GF-D8 (cell line): ENCODE results near the gene C19orf67.
"Not testable (repeated sequence)": the region's sequence is repeated elsewhere in the genome, so short reads cannot be mapped to it uniquely, and the experiment has no call there.

Source experiments
- DNase-seq: peaks from one replicate; lab custom pipeline; 2025; lab: John Stamatoyannopoulos, UW

Gene C19orf67

DNA sequence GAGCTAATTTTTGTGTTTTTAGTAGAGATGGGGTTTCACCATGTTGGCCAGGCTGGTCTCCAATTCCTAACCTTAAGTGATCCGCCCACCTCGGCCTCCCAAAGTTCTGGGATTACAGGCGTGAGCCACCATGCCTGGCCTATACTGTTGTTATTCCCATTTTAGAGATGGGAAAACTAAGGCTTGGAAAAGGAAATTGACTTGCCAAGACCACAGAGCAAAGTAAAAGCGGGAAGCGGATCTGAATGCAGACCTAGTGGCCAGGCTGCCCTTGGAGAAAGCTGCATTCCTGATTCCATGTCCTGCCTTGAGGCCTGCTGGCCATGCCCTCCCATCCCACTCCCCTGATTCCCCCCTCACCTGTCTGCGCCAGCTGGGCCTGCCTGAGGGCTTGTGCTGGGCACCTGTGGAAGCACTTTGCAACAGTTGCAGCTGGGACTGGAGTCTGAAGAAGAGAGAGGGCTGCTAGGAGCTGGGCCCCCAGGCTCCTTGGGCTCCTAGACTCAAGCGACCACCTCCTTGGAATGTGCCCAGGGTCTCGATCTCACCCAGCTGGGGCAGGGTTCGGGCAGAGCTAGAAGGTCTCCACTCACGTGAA lies 29.4 kb downstream of the C19orf67 start:
- DNase-seq: no peak

DNA sequence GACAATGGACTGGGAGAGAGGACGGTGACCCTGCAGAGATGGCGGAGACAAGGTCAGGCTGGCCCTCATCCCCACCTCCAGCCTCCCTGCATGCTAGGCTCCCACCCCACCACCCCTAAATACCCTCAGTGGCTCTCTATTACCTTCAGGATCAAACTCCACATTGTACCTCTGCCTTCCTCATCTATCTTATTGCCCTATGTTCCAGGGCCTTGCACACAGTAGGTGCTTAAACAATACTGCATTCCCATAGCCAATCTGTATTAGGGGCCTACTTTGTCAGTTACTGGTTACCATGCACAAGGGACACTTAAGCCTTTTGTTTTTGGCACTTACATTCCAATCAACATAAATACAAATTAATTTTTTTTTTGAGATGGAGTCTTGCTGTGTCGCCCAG lies 30.2 kb downstream of the C19orf67 start:
- no peak for DNase-seq

DNA sequence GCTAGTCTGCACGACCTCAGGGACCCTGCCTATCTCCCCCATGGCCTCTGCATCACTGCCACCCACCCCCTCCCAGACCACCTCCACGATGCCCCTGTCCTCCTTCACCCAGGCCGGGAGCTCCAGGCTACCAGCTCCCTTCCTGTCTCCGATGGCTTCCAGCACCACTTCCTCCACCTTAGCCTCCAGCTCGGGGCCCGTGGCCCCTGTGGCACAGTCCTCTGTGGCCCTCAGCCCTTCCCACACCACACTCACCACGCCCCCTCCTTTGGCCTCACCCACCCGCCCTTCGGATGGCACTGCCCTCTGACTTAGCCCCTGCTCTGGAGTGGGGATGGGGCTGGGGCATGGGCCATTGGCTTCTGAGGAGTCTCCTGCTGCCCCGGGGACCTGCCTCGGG lies 30.9 kb downstream of the C19orf67 start:
- DNase-seq: no peak

DNA sequence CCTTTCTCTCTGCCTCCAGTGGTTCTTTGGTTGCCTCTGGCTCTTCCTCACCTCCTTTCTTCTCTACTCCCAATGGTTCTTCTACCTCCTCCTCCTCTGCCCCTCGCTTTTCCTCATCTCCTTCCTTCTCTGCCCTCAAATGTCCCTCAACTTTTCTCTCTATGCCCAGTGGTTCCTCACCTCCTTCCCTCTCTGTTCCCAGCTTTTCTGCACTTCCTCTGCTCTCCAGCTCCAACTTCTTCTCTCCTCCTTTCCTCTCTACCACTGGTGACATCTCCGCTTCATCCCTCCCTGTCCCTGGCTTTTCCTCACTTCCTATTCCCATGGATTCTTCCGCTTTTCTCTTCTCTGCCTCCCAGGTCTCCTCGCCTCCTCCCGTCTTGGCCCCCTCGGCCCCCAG lies 31.5 kb downstream of the C19orf67 start:
- DNase-seq: no peak

DNA sequence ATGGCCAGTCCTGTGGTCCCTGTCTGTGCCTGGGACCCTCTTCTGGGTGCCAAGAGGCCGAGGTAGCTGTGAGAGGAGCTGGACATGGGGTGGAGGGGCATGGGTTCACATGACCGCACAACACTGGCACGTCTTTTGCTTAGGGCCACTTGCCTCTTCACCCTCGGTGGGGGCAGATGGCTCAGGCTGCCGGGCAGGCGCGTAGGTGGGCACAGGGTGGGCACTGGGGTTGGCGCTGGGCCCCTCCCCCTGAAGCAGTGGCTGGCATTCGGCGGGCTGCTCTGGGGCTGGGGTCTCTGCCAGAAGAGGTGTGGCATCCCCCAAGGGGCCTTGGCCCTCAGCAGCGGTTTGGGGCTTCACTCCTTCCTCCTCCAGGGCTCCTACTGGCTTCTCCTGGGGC lies 32.1 kb downstream of the C19orf67 start:
- no peak for DNase-seq

DNA sequence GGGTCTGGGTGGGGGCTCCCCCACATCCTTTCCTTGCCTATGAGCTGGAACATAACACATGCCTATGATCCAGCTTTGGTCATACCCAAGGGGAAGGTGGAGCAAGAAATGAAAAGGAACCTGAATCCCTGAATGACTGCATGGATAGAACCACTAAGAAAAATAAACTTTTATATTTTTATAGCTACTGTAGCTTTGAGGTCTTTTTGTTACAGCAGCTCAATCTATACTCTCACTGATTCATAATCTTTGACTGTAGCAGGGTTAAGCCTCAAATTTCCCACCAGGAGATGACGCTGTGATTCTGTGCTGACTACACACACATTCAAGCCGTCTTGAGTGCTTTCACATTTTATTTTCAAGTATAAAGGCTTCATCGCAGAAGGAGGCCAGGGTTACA lies 32.6 kb downstream of the C19orf67 start:
- DNase-seq: no peak

DNA sequence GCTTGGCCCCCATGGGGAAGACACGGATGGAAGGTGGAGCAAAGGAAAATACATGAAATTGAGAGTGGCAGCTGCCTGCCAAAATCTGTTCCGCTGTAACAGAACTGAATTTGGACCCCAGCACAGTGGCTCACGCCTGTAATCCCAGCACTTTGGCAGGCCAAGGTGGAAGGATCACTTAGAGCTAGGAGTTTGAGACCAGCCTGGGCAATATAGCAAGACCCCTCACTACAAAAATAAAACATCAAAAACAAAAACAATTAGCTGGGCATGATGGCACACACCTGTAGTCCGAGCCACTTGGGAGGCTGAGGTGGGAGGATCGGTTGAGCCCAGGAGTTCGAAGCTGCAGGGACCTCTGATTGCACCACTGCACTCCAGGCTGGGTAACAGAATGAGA lies 33.1 kb downstream of the C19orf67 start:
- no peak for DNase-seq

DNA sequence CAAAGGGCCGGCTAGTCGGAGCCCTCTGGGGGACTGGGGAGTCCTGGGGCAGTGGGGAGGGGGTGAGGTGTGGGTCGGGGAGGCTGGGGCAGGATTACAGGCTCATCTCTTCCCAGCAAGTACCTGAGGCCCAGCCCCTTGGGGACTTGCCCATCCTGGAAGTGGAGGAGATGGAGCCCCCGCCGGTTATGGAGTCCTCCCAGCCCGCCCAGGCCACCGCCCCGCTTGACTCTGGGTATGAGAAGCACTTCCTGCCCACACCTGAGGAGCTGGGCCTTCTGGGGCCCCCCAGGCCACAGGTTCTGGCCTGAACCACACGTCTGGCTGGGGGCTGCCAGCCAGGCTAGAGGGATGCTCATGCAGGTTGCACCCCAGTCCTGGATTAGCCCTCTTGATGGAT lies 33.6 kb downstream of the C19orf67 start:
- no peak for DNase-seq

DNA sequence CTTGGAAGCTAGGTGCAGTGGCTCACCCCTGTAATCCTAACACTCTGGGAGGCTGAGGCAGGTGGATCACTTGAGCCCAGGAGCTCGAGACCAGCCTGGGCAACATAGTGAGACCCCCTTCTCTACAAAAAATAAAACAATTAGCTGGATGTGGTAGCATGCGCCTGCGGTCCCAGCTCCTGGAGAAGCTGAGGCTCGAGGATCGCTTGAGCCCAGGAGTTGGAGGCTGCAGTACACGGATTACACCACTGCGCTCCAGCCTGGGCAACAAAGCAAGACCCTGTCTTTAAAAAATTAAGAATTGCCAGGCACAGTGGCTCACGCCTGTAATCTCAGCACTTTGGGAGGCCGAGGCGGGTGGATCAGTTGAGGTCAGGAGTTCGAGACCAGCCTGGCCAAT lies 34.6 kb downstream of the C19orf67 start:
- not testable (repeated sequence) for DNase-seq

DNA sequence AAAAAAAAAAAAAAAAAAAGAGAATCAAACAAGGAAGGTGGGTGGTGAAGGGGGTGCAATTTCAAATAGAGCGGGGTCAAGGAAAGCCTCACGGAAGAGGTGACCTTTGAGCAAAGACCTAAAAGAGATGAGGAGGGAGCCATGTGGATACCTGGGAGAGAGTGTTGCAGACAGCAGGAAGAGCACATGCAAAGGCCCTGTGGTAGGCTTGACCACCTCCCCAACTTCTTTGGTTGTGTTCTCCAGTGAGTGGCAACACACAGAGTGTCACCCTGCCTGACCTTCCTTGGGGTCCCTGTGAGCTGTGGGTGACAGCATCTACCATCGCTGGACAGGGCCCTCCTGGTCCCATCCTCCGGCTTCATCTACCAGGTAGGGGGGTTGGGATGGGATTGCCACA lies 35.1 kb downstream of the C19orf67 start:
- DNase-seq: no peak

DNA sequence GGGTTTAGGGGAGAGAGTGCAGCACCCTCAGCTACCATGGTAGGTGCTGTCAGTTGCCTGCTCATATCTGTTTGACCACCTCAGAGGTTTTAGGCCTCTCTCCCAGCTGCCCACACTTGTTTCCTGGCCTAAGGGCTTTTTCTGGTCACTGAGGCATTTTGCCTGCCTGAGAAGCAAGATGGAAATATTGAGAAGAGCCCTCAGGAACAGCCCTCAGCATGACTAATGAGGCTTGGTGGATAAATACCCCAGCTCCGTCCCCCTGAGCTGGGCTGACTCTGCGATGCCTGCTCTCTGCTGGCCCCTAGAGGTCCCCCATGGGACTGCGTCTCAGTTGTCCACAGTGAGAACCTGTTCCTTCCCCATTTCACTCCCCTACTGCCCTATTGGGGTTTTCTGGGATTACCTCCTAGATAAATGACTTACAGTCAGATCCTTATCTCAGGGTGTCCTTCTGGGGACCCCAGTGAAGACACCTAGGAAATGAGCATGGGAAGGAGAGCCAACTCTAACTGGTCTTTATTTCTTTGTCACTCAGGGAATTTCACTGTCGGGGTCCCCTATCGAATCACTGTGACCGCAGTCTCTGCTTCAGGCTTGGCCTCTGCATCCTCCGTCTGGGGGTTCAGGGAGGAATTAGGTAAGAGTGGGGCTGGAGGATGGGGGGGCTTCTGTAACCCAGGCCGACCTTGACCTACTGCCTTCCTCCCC lies 37.0 kb downstream of the C19orf67 start:
- no peak for DNase-seq

DNA sequence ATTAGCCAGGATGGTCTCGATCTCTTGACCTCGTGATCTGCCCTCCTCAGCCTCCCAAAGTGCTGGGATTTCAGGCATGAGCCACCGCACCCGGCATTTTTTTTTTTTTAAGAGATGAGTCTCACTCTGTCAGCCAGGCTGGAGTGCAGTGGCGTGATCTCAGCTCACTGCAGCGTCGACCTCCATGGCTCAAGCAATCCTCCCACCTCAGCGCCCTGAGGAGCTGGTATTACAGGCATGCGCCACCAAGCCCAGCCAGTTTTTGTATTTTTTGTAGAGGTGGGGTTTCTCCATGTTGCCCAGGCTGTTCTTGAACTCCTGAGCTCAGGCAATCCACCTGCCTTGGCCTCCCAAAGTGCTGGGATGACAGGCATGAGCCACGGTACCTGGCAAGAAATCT lies 37.7 kb downstream of the C19orf67 start:
- not testable (repeated sequence) for DNase-seq

DNA sequence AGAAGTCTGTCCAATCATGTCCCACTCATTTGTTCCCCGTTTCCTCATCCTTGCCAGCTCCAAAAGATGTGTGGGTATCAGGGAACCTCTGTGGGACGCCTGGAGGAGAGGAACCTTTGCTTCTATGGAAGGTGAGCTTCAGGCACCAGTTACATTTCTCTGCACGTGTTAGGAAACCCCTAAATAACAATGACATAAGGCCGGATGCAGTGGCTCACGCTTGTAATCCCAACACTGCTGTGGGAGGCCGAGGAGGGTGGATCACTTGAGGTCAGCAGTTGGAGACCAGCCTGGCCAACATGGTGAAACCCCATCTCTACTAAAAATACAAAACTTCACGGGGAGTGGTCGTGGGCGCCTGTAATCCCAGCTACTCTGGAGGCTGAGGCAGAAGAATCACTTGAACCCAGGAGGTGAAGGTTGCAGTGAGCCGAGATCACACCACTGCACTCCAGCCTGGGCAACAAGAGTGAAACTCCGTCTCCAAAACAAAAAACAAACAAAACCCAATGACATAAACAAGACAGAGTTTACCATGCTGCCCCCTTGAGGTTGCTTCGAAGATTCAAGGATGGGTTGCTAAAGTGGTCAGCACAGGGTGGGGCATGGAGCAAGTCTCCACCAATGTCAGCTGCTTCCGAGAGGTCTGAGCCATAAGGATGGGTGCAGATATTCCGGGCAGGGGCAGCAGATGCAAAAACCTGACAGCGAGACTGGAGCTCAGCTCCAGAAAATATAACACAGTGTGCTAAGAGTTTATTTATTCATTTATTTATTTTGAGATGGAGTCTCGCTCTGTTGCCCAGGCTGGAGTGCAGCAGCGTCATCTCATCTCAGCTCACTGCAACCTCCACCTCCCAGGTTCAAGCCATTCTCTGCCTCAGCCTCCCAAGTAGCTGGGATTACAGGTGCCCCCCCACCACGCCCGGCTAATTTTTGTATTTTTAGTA lies 42.6 kb downstream of the C19orf67 start:
- peak; percentile 7 for DNase-seq

DNA sequence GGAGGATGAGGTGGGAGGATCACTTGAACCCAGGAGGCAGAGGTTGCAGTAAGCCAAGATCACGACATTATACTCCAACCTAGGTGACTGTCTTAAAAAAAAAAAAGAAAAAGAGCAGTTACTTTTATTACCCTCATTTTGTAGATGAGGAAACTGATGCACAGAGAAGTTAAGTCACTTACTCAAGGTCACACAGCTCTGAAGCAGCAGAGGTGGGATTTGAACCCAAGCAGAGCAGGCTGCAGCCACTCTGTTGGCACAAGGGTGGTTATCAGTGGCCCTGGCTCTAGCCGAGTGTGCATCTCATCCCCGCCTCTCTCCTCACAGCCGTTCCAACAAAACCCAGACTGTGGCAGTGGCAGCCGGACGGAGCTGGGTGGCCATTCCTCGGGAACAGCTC lies 46.4 kb downstream of the C19orf67 start:
- no peak for DNase-seq

DNA sequence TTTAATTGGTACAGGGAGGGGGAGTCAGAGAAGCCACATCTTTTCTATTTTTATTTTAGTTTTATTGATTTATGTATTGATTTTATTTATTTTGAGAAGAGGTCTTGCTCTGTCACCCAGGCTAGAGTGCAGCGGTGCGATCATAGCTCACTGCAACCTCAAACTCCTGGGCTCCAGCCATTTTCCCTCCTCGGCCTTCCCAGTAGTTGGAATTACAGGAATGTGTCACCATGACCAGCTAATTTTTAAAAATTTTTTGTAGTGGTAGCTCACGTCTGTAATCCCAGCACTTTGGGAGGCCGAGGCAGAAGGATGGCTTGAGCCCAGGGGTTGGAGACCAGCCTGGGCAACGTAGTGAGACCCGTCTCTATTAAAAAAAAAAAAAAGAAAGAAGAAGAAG lies 49.9 kb downstream of the C19orf67 start:
- no peak for DNase-seq

DNA sequence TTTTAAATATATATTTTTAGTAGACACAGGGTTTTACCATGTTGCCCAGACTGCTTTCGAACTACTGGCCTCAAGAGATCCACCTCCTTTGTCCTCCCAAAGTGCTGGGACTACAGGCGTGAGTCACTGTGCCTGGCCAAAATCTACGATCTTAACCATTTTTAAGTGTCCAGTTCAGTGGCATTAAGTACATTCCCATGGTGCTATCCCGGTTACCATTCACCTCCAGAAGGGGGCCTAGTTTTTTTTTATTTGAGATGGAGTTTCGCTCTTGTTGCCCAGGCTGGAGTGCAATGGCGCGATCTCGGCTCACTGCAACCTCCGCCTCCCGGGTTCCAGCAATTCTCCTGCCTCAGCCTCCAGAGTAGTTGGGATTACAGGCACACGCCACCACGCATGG lies 50.4 kb downstream of the C19orf67 start:
- not testable (repeated sequence) for DNase-seq

DNA sequence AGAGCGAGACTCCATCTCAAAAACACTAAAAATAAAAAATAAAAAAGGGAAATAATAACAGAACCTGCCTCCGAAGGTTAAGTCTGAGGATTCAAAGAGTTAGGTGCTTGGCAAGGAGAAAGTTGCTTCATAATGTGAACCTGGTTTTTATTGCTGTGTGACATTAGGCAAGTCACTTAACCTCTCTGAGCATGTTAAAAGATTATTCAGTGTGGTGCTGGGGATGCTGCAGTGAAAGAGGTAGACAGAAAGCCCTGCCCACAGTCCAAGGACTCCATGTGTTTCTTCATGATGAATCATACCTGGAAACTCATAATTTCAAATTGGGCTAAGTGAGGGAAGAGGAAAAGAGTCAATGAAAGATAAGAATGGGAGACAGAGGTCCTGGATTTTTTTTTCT lies 51.6 kb downstream of the C19orf67 start:
- no peak for DNase-seq

DNA sequence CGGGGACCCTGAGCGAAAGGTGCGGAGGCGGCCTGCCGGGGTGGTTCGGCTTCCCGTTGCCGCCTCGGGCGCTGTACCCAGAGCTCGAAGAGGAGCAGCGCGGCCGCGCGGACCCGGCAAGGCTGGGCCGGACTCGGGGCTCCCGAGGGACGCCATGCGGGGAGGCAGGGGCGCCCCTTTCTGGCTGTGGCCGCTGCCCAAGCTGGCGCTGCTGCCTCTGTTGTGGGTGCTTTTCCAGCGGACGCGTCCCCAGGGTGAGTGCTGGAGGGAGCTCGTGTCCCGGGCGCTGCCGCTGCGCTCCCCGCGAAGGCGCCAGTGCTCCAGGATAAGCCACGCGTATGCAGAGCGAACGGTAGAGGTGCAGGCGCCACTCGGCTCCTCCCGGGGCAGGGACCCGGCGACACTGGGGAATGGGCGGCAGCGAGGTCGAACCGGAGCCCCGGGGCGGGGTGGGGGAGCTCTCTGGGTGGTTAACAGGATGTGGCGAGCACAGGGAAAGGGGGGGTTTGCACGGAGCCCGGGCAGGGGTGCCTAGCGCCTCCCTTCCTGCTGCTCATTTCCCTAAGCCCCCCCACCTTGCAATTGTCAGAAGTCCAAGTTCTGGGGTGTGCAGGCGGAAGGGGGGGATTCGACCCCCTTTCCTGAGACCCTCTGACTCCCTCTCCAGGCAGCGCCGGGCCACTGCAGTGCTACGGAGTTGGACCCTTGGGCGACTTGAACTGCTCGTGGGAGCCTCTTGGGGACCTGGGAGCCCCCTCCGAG lies 53.7 kb downstream of the C19orf67 start, which contains the start of gene IL27RA:
Gene IL27RA, plus strand, starts transcription at position 44 of the 762 bp plus-strand sequence. Its CDS starts 111 bp downstream, at position 155.
- DNase-seq: peak; percentile 49
